ENCODE data around the gene FGA.
A peak's percentile ranks its signal among the peaks of the same experiment; 100 is the strongest.

The FGA gene

DNA sequence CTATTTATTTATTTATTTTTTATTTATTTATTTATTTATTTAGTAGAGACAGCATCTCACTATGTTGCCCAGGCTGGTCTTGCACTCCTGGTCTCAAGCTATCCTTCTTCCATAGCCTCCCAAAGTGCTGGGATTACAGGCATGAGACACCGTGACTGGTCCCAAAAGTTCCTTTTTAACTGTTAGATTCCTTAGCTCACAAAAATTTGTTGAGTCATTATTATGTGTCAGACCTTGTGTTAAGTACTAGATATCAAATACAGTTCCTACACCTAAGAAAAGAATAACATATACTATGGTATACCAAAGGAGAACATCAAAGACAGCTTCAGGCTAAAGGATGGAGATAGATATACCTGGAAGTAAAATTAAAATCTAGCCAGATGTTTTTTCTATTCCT, 11.6 kb downstream of the FGA start:
- no peaks in the 10 kb centered on the region for H3K27me3 ChIP-seq (ENCODE audit: insufficient read depth, low read length)
- H3K27ac ChIP-seq (ENCODE audit: low read depth, low read length) = no peak overlapping the region
- H3K36me3 ChIP-seq (ENCODE audit: insufficient read depth, low read length) = no peaks in the 10 kb centered on the region
- no peaks in the 10 kb centered on the region for H3K79me2 ChIP-seq (ENCODE audit: control insufficient read depth, insufficient read depth, low read length, unreplicated experiment)
- peaks cover 14% of the 10 kb centered on the region for H3K4me1 ChIP-seq (ENCODE audit: control insufficient read depth, insufficient read depth, low read length, unreplicated experiment)
- no peak overlapping the region for H3K4me3 ChIP-seq (ENCODE audit: low read depth, low read length)
- no peak overlapping the region for H2AFZ ChIP-seq (ENCODE audit: low read length, unreplicated experiment)

- Histone ChIP-seq H2AFZ (ENCODE audit: low read length, unreplicated experiment) (no peak overlapping the region), H3K4me3 (ENCODE audit: low read depth, low read length) (no peak overlapping the region), H3K79me2 (ENCODE audit: control insufficient read depth, insufficient read depth, low read length, unreplicated experiment) (no peaks in the 10 kb centered on the region), H3K27me3 (ENCODE audit: insufficient read depth, low read length) (no peaks in the 10 kb centered on the region), H3K27ac (ENCODE audit: low read depth, low read length) (no peak overlapping the region), H3K4me1 (ENCODE audit: control insufficient read depth, insufficient read depth, low read length, unreplicated experiment) (peaks cover 14% of the 10 kb centered on the region), H3K36me3 (ENCODE audit: insufficient read depth, low read length) (no peaks in the 10 kb centered on the region)
Observed at GRCh38 chr4:154577324-154577723, 13.2 kb downstream of the FGA start.

DNA sequence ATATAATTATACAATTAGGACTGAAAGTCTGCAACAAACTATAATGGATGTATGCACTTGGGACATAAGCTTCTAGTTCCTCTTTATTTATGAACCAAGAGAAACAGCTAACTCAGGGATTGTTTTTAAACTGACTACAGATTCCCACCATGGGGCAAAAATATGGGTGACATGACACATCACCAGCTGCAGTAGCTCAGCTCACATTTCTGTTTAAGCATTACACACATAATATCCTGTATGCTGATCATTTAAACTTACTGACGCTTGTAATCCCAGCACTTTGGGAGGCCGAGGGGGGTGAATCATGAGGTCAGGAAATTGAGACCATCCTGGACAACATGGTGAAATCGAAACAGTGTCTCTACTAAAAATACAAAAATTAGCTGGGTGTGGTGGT, 16.2 kb downstream of the FGA start:
- Histone ChIP-seq H3K27me3 (ENCODE audit: insufficient read depth, low read length) (no peaks in the 10 kb centered on the region), H3K4me3 (ENCODE audit: low read depth, low read length) (no peak overlapping the region), H3K4me1 (ENCODE audit: control insufficient read depth, insufficient read depth, low read length, unreplicated experiment) (peaks cover 18% of the 10 kb centered on the region), H3K79me2 (ENCODE audit: control insufficient read depth, insufficient read depth, low read length, unreplicated experiment) (no peaks in the 10 kb centered on the region), H2AFZ (ENCODE audit: low read length, unreplicated experiment) (no peak overlapping the region), H3K36me3 (ENCODE audit: insufficient read depth, low read length) (no peaks in the 10 kb centered on the region), H3K27ac (ENCODE audit: low read depth, low read length) (no peak overlapping the region)

DNA sequence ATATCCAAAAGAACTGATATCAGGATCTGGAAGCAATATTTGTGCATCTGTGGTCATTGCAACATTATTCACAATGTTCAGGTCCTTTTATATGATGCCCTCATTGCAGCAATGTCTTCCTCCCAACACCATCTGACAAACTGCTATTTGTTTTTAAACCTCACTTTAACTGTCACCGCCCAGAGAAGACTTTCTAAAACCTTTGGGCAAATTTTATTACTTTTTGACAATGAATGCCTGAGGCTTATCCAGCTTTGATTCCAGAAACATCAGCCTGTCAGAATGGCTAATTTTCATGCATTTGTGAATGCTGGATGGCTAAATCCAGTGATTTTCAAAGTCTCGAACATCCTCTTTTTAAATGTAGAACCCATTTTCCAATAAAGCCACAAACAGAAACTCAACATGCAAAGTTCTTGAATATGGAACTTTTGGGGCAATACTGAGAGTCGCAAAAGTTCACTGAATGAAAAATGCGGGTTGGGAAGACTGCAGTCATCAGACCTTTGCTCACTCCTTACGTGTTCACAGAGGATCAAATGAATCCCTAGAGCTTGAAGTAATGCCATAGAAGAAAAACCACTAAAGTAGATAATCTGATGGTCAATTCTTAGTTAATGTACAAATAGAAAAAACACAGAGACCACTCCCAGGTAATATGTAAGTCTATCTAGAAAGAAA, 17.2 kb downstream of the FGA start:
- Histone ChIP-seq H2AFZ (ENCODE audit: low read length, unreplicated experiment) (no peak overlapping the region), H3K36me3 (ENCODE audit: insufficient read depth, low read length) (no peaks in the 10 kb centered on the region), H3K79me2 (ENCODE audit: control insufficient read depth, insufficient read depth, low read length, unreplicated experiment) (no peaks in the 10 kb centered on the region), H3K27me3 (ENCODE audit: insufficient read depth, low read length) (no peaks in the 10 kb centered on the region), H3K4me3 (ENCODE audit: low read depth, low read length) (no peak overlapping the region), H3K4me1 (ENCODE audit: control insufficient read depth, insufficient read depth, low read length, unreplicated experiment) (peaks cover 22% of the 10 kb centered on the region), H3K27ac (ENCODE audit: low read depth, low read length) (no peak overlapping the region)

DNA sequence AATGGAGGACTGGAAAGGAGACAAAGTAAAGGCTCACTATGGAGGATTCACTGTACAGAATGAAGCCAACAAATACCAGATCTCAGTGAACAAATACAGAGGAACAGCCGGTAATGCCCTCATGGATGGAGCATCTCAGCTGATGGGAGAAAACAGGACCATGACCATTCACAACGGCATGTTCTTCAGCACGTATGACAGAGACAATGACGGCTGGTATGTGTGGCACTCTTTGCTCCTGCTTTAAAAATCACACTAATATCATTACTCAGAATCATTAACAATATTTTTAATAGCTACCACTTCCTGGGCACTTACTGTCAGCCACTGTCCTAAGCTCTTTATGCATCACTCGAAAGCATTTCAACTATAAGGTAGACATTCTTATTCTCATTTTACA, 21.0 kb downstream of the FGA start:
- peaks cover 32% of the 10 kb centered on the region for H3K4me1 ChIP-seq (ENCODE audit: control insufficient read depth, insufficient read depth, low read length, unreplicated experiment)
- no peaks in the 10 kb centered on the region for H3K79me2 ChIP-seq (ENCODE audit: control insufficient read depth, insufficient read depth, low read length, unreplicated experiment)
- no peaks in the 10 kb centered on the region for H3K27me3 ChIP-seq (ENCODE audit: insufficient read depth, low read length)
- no peaks in the 10 kb centered on the region for H3K36me3 ChIP-seq (ENCODE audit: insufficient read depth, low read length)
- H2AFZ ChIP-seq (ENCODE audit: low read length, unreplicated experiment) = no peak overlapping the region
- H3K27ac ChIP-seq (ENCODE audit: low read depth, low read length) = no peak overlapping the region
- H3K4me3 ChIP-seq (ENCODE audit: low read depth, low read length) = no peak overlapping the region

DNA sequence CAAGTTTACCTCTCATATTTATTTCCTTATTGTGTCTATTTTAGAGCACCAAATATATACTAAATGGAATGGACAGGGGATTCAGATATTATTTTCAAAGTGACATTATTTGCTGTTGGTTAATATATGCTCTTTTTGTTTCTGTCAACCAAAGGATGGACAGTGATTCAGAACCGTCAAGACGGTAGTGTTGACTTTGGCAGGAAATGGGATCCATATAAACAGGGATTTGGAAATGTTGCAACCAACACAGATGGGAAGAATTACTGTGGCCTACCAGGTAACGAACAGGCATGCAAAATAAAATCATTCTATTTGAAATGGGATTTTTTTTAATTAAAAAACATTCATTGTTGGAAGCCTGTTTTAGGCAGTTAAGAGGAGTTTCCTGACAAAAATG, 21.5 kb downstream of the FGA start:
- Histone ChIP-seq H3K79me2 (ENCODE audit: control insufficient read depth, insufficient read depth, low read length, unreplicated experiment) (no peaks in the 10 kb centered on the region), H2AFZ (ENCODE audit: low read length, unreplicated experiment) (no peak overlapping the region), H3K4me3 (ENCODE audit: low read depth, low read length) (no peak overlapping the region), H3K4me1 (ENCODE audit: control insufficient read depth, insufficient read depth, low read length, unreplicated experiment) (peaks cover 32% of the 10 kb centered on the region), H3K27me3 (ENCODE audit: insufficient read depth, low read length) (no peaks in the 10 kb centered on the region), H3K27ac (ENCODE audit: low read depth, low read length) (0 out of 2 replicates have a peak overlapping the region, but pooled peaks have one; percentile 5), H3K36me3 (ENCODE audit: insufficient read depth, low read length) (no peaks in the 10 kb centered on the region)

DNA sequence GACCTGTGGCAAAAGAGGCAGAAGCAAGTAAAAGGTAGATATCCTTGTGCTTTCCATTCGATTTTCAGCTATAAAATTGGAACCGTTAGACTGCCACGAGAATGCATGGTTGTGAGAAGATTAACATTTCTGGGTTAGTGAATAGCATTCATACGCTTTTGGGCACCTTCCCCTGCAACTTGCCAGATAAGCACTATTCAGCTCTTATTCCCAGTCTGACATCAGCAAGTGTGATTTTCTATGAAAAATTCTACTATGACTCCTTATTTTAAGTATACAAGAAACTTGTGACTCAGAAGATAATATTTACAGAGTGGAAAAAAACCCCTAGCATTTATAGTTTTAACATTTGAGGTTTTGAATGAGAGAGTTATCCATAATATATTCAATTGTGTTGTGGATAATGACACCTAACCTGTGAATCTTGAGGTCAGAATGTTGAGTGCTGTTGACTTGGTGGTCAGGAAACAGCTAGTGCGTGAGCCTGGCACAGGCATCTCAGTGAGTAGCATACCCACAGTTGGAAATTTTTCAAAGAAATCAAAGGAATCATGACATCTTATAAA, 23.8 kb downstream of the FGA start:
- H3K36me3 ChIP-seq (ENCODE audit: insufficient read depth, low read length) = no peaks in the 10 kb centered on the region
- H3K79me2 ChIP-seq (ENCODE audit: control insufficient read depth, insufficient read depth, low read length, unreplicated experiment) = no peaks in the 10 kb centered on the region
- H3K4me1 ChIP-seq (ENCODE audit: control insufficient read depth, insufficient read depth, low read length, unreplicated experiment) = peaks cover 43% of the 10 kb centered on the region
- H3K27me3 ChIP-seq (ENCODE audit: insufficient read depth, low read length) = no peaks in the 10 kb centered on the region
- H2AFZ ChIP-seq (ENCODE audit: low read length, unreplicated experiment) = peak overlapping the region; percentile 9
- no peak overlapping the region for H3K4me3 ChIP-seq (ENCODE audit: low read depth, low read length)
- peak overlapping the region; percentile 75 for H3K27ac ChIP-seq (ENCODE audit: low read depth, low read length)

DNA sequence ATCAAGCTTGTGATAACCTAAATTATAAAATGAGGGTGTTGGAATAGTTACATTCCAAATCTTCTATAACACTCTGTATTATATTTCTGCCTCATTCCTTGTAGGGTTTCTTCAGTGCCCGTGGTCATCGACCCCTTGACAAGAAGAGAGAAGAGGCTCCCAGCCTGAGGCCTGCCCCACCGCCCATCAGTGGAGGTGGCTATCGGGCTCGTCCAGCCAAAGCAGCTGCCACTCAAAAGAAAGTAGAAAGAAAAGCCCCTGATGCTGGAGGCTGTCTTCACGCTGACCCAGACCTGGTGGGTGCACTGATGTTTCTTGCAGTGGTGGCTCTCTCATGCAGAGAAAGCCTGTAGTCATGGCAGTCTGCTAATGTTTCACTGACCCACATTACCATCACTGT, 24.8 kb downstream of the FGA start:
- Histone ChIP-seq H3K36me3 (ENCODE audit: insufficient read depth, low read length) (no peaks in the 10 kb centered on the region), H3K4me1 (ENCODE audit: control insufficient read depth, insufficient read depth, low read length, unreplicated experiment) (peaks cover 52% of the 10 kb centered on the region), H3K79me2 (ENCODE audit: control insufficient read depth, insufficient read depth, low read length, unreplicated experiment) (no peaks in the 10 kb centered on the region), H3K27me3 (ENCODE audit: insufficient read depth, low read length) (no peaks in the 10 kb centered on the region), H3K27ac (ENCODE audit: low read depth, low read length) (peak overlapping the region; percentile 75), H2AFZ (ENCODE audit: low read length, unreplicated experiment) (no peak overlapping the region), H3K4me3 (ENCODE audit: low read depth, low read length) (no peak overlapping the region)

GRCh38 chr4:154564311-154564710, 26.2 kb downstream of the FGA start:
- Histone ChIP-seq H3K27ac (ENCODE audit: low read depth, low read length) (no peak overlapping the region), H3K79me2 (ENCODE audit: control insufficient read depth, insufficient read depth, low read length, unreplicated experiment) (no peaks in the 10 kb centered on the region), H3K27me3 (ENCODE audit: insufficient read depth, low read length) (no peaks in the 10 kb centered on the region), H2AFZ (ENCODE audit: low read length, unreplicated experiment) (no peak overlapping the region), H3K4me3 (ENCODE audit: low read depth, low read length) (no peak overlapping the region), H3K4me1 (ENCODE audit: control insufficient read depth, insufficient read depth, low read length, unreplicated experiment) (peaks cover 60% of the 10 kb centered on the region), H3K36me3 (ENCODE audit: insufficient read depth, low read length) (no peaks in the 10 kb centered on the region)

GRCh38 chr4:154562697-154563254, 27.8 kb downstream of the FGA start, which contains the start of gene FGB:
Gene FGB, plus strand, starts transcription at chr4:154563011. Its CDS starts 8 bp downstream, at chr4:154563019.
- no peaks in the 10 kb centered on the region for H3K79me2 ChIP-seq (ENCODE audit: control insufficient read depth, insufficient read depth, low read length, unreplicated experiment)
- H3K27ac ChIP-seq (ENCODE audit: low read depth, low read length) = peak within 1 kb of the TSS; percentile 72; the same call in 1 of the 2 replicates
- peaks cover 46% of the 10 kb centered on the region for H3K4me1 ChIP-seq (ENCODE audit: control insufficient read depth, insufficient read depth, low read length, unreplicated experiment)
- H3K36me3 ChIP-seq (ENCODE audit: insufficient read depth, low read length) = no peaks in the 10 kb centered on the region
- no peak within 1 kb of the TSS for H2AFZ ChIP-seq (ENCODE audit: low read length, unreplicated experiment)
- H3K27me3 ChIP-seq (ENCODE audit: insufficient read depth, low read length) = no peaks in the 10 kb centered on the region
- H3K4me3 ChIP-seq (ENCODE audit: low read depth, low read length) = no peak within 1 kb of the TSS

DNA sequence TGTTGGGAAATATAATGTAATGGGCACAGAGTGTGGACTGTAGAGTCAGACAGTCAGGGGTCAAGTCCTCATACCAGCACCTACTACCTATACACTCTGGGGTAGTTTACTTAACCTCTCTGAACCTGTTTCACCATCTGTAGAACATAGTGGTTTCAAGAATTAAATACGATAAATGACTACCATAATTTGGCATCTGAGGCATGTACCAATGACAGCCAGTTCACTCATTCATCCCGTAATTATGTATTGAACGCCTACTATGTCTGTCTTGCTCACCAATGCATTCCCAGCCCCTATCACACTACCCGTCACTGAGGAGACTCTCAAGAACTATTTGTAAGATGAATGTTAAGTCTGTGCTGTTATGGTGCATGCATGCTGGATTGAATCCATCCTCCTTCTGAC, 29.7 kb downstream of the FGA start:
- Histone ChIP-seq H3K27ac (ENCODE audit: low read depth, low read length) (peak overlapping the region; percentile 72), H3K4me1 (ENCODE audit: control insufficient read depth, insufficient read depth, low read length, unreplicated experiment) (peaks cover 32% of the 10 kb centered on the region), H3K27me3 (ENCODE audit: insufficient read depth, low read length) (no peaks in the 10 kb centered on the region)

More for the DNA sequence above, 29.7 kb downstream of the FGA start:
- H2AFZ ChIP-seq (ENCODE audit: low read length, unreplicated experiment) = peak overlapping the region; percentile 33
- H3K4me3 ChIP-seq (ENCODE audit: low read depth, low read length) = peak overlapping the region; percentile 55
- H3K36me3 ChIP-seq (ENCODE audit: insufficient read depth, low read length) = no peaks in the 10 kb centered on the region
- H3K79me2 ChIP-seq (ENCODE audit: control insufficient read depth, insufficient read depth, low read length, unreplicated experiment) = no peaks in the 10 kb centered on the region

Data from ACC112 (cell line).